Suprapubic skin (tissue), 4 donors: ENCODE measurements around the gene COL15A1. TPM values are rescaled to one million over a fixed set of nuclear protein-coding genes. Genes with fewer than 3 reads are reported as not detected.

Source experiments
- DNase-seq, 2 donors: peaks; one replicate each; pipeline ENCODE4 v3.0.0-alpha.2; 2019; ENCODE audit warnings: low spot score in 2 of 2
- H3K27ac ChIP-seq: fragments of 200-600 bp; sonication (generic); one replicate; pipeline ENCODE4 v1.5.1; 2019
- H3K27me3 ChIP-seq: fragments of 200-600 bp; sonication (generic); one replicate; pipeline ENCODE4 v1.5.1; 2019
- H3K36me3 ChIP-seq: fragments of 200-600 bp; sonication (generic); one replicate; pipeline ENCODE4 v1.5.1; 2019
- H3K4me1 ChIP-seq: fragments of 200-600 bp; sonication (generic); one replicate; pipeline ENCODE4 v1.5.1; 2019
- H3K4me3 ChIP-seq: fragments of 200-600 bp; sonication (generic); one replicate; pipeline ENCODE4 v1.5.1; 2019; ENCODE audit warnings: mild to moderate bottlenecking
- H3K9me3 ChIP-seq: fragments of 200-600 bp; sonication (generic); one replicate; pipeline ENCODE4 v1.5.1; 2019
- EP300 ChIP-seq: sonication (generic); formaldehyde crosslinking; IDR thresholded peaks from one replicate; pipeline ENCODE4 v1.6.1; 2017; ENCODE audit warnings: antibody characterized with exemption
- POLR2A ChIP-seq, 2 donors: fragments of 450-650 bp; IDR thresholded peaks; one replicate each; pipeline ENCODE4 v1.6.1; 2017; ENCODE audit warnings: antibody characterized with exemption in 2 of 2, mild to moderate bottlenecking in 2 of 2, moderate library complexity in 2 of 2
- POLR2AphosphoS5 ChIP-seq, 3 donors: sonication (generic); formaldehyde crosslinking; IDR thresholded peaks; one replicate each; pipeline ENCODE4 v1.6.1; 2017; ENCODE audit warnings: antibody characterized with exemption in 3 of 3
- WGBS: methylation state at CpG from one replicate; pipeline ENCODE4 v1.1.5; 2018; 5-methylcytosine and 5-hydroxymethylcytosine counted together
- total RNA-seq, 4 donors: library from RNA; depleted of rRNA; stranded (reverse); fragments of >200 nt; gene quantifications; one replicate each; pipeline ENCODE4 v1.1.0, GENCODE V29; 2016
- TF ChIP-seq, protein P1 (sequence below), 2 donors: fragments of 200-600 bp in 1 of 2; fragments of 450-650 bp in 1 of 2; sonication (generic) in 1 of 2; IDR thresholded peaks; one replicate each; pipeline ENCODE4 v1.5.1; 2016 to 2019; ENCODE audit warnings: antibody characterized with exemption in 2 of 2, mild to moderate bottlenecking in 1 of 2, moderate library complexity in 1 of 2

COL15A1 gene
- total RNA-seq, 4 donors from 2014 or later: 8.0 to 15.0 (median 9.3) TPM

DNA sequence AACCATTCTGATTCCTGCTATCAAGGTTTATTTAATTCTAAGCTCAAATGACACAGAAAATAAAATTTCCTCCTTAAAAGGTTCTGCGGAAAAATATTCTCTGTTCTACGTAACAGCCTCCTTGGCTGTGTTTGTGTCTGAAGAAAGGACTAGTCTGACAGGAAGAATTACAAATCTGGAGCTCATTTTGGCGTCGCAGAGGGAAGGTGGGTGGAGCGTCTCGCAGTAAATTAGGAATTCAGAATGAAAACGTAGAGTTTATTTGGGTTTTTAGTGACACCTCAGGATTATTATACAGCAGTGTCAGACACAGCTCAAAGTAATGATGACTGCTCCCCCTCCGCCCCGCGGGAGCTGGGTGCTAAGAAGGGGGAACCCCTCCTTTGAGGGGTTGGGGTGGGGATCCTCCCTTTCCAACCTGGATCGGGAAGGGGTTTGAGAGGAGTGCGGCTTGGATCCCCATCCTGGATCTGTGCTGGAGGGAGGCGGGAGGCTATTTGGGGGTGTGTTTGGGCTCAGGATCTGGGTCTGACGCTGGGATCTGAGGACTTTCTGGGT, 160.3 kb downstream of the COL15A1 start:
- H3K9me3 ChIP-seq: no peaks in the 10 kb centered on the region
- H3K27me3 ChIP-seq: no peaks in the 10 kb centered on the region
- 6% methylated on average over 14 of the region's 14 CpGs for WGBS
- H3K27ac ChIP-seq: peak overlapping the region; percentile 93
- TF ChIP-seq EP300: no peak
- peak overlapping the region; percentile 72 for H3K4me3 ChIP-seq
- H3K4me1 ChIP-seq: peaks cover 45% of the 10 kb centered on the region
- peak in 1 of 2 donors; percentile 71 for DNase-seq
- H3K36me3 ChIP-seq: no peaks in the 10 kb centered on the region

DNA sequence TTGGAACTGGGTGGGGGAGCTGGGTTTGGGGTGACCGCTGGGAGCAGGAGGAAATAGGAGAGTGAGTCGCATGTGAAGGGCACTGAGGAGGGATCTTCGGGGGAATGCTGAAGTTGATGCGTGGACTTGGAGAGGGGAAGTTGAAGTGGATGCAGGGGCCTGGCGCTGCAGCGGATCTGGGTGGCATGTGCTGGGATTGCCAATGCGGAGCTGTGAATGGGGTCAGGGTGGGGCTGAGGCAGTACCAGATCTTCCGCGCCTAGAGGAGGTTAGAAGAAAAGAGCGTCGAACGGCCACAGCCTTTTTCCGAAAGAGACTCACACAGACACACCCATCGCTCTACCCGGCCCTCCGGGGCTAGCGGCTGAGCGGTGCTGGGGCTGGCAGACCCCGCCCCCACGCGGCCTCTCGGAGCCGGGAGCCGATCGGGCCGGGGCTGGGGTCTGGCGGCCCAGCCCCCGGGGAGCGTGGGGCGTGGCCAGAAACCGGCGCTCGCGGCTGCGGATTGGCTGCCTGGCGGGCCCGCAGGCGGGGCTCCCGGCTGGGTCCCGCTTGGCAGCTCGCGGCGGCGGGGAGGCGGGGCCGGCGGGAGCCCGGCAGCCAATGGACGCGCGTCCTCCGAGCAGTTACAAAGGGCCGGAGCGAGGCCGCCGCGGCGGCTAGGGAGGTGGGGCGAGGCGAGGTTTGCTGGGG, 160.9 kb downstream of the COL15A1 start, which contains the start of gene TGFBR1:
TGFBR1 (plus strand) TSS at position 655 of the 693 bp plus-strand sequence. CDS start 93 bp downstream, outside the sequence.
- TF ChIP-seq EP300 (no peak), POLR2A (IDR thresholded peaks at IDR 0.05) (peak; percentile 79 to 86)
- TF ChIP-seq, protein P1, sequence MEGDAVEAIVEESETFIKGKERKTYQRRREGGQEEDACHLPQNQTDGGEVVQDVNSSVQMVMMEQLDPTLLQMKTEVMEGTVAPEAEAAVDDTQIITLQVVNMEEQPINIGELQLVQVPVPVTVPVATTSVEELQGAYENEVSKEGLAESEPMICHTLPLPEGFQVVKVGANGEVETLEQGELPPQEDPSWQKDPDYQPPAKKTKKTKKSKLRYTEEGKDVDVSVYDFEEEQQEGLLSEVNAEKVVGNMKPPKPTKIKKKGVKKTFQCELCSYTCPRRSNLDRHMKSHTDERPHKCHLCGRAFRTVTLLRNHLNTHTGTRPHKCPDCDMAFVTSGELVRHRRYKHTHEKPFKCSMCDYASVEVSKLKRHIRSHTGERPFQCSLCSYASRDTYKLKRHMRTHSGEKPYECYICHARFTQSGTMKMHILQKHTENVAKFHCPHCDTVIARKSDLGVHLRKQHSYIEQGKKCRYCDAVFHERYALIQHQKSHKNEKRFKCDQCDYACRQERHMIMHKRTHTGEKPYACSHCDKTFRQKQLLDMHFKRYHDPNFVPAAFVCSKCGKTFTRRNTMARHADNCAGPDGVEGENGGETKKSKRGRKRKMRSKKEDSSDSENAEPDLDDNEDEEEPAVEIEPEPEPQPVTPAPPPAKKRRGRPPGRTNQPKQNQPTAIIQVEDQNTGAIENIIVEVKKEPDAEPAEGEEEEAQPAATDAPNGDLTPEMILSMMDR (IDR thresholded peaks at IDR 0.05): peak in 1 of 2 donors; percentile 17
- Histone ChIP-seq H3K36me3 (no peaks in the 10 kb centered on the region), H3K27me3 (no peaks in the 10 kb centered on the region), H3K27ac (peak within 1 kb of the TSS; percentile 93), H3K4me1 (peaks cover 46% of the 10 kb centered on the region), H3K9me3 (no peaks in the 10 kb centered on the region), H3K4me3 (peak within 1 kb of the TSS; percentile 72)
- WGBS: 0% methylated on average over 33 of the region's 60 CpGs
- DNase-seq: peak; percentile 91 to 93

DNA sequence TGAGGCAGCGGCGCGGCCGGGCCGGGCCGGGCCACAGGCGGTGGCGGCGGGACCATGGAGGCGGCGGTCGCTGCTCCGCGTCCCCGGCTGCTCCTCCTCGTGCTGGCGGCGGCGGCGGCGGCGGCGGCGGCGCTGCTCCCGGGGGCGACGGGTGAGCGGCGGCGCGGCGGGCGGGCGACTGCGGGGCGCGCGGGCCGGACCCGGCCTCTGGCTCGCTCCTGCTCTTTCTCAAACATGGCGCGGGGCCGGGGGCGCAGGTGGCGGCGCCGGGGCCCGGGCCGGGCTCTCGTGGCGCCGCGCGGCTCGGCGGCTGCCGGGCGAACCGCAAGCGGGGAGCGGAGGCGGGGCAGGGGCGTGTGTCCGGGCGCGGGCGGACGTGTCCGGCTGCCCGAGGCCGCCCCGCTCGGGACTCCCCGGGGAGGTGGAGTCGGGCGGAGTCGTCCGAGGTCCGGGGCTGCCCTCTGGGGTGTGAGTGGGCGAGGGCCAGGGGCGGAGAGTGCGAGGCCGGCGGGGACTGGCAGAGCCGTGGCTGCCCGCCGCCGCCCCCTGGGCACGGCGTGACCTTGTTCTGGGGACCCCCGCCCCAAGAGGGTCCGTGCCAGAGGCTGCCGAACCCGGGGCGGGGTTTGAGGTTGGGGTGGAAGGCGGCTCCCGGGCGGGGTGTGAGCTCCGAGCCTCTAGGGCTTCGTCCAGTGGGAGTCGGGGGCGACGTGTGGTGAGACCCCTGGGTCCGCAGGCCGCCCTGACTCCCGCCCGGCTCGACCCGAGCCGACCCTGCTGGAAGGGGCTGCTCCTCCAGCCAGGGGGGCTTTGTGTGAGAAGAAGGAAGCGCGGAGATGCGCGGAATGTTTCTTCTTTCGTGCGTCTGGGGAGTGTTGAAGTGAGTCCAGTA, 161.7 kb downstream of the COL15A1 start:
- Histone ChIP-seq H3K4me1 (peaks cover 49% of the 10 kb centered on the region), H3K36me3 (no peaks in the 10 kb centered on the region), H3K9me3 (no peaks in the 10 kb centered on the region), H3K4me3 (peak overlapping the region; percentile 72), H3K27ac (peak overlapping the region; percentile 93), H3K27me3 (no peaks in the 10 kb centered on the region)
- DNase-seq: peak; percentile 88
- 0% methylated on average over 15 of the region's 118 CpGs for WGBS
- TF ChIP-seq EP300 (no peak), POLR2AphosphoS5 (IDR thresholded peaks at IDR 0.05) (peak in 1 of 3 donors; percentile 4), POLR2A (IDR thresholded peaks at IDR 0.05) (no peak)
- TF ChIP-seq, protein P1 (IDR thresholded peaks at IDR 0.05): no peak

DNA sequence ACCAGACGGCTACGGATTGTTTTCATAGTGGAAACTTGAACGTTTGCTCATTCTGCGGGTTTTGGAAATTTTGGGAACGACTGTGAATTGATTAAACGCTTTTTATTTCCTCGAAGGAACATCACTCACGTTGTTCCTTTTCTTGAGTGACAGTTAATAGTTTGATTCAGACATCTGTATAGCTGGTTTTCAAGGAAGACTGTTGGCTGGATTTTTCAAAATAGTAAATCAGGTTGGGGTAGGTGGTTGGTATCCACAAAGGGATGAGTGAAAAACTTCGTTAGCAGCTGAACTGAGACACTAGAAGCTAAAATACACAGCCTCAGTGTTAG, 162.3 kb downstream of the COL15A1 start:
- H3K27ac ChIP-seq: peak overlapping the region; percentile 93
- DNase-seq: no peak
- under 1% methylated on average over 9 of the region's 9 CpGs for WGBS
- peak overlapping the region; percentile 72 for H3K4me3 ChIP-seq
- no peaks in the 10 kb centered on the region for H3K36me3 ChIP-seq
- H3K27me3 ChIP-seq: no peaks in the 10 kb centered on the region
- TF ChIP-seq EP300: no peak
- TF ChIP-seq POLR2A (IDR thresholded peaks at IDR 0.05): no peak
- TF ChIP-seq POLR2AphosphoS5 (IDR thresholded peaks at IDR 0.05): no peak
- TF ChIP-seq, protein P1 (IDR thresholded peaks at IDR 0.05): no peak
- peaks cover 49% of the 10 kb centered on the region for H3K4me1 ChIP-seq
- H3K9me3 ChIP-seq: no peaks in the 10 kb centered on the region

DNA sequence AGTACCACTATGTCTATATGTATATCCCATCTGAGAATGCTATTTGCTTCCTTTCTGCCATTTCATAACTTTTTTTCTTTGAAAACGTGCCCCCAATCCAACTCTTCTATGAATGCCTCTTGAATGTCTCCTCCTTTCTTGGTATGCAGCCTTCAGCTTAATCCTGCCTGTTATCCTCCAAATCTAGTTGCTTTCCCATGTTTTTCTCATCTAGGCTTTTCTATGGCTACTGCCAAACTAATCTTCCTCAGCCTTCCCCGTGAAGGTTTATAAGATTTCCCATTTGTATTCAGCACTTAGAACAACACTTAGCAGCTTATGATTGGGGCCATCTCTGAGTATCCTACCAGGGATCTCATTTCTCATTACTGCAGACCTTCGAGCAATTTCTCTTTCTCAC, 163.7 kb downstream of the COL15A1 start:
- Histone ChIP-seq H3K36me3 (no peaks in the 10 kb centered on the region), H3K27ac (no peak overlapping the region), H3K4me3 (no peak overlapping the region), H3K9me3 (no peaks in the 10 kb centered on the region), H3K27me3 (no peaks in the 10 kb centered on the region), H3K4me1 (peaks cover 57% of the 10 kb centered on the region)
- no peak for DNase-seq
- 12% methylated on average over 3 of the region's 3 CpGs for WGBS
- no peak for TF ChIP-seq POLR2A (IDR thresholded peaks at IDR 0.05)
- TF ChIP-seq POLR2AphosphoS5 (IDR thresholded peaks at IDR 0.05): no peak

DNA sequence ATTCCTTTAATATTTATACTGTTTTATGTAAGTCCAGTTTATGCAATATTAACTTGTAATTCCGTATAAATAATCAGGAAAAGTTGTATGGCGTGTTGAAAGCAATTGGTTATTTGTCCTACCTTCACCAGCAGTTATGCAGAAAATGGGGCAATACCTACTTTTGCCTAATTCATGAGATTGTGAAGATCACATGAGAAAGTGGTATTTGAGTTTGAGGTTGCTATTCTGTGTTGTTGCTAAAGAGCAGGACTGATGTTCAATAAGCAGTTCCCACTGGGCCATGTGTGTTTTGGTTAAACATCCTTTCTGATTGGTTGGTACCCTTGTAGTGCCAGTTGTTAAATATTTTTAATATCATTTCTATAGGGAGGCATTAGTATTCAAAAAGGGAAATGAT, 164.4 kb downstream of the COL15A1 start:
- no peaks in the 10 kb centered on the region for H3K9me3 ChIP-seq
- H3K27ac ChIP-seq: no peak overlapping the region
- no peak for TF ChIP-seq POLR2A (IDR thresholded peaks at IDR 0.05)
- no peak for TF ChIP-seq POLR2AphosphoS5 (IDR thresholded peaks at IDR 0.05)
- TF ChIP-seq EP300: no peak
- TF ChIP-seq, protein P1 (IDR thresholded peaks at IDR 0.05): no peak
- no peaks in the 10 kb centered on the region for H3K36me3 ChIP-seq
- no peaks in the 10 kb centered on the region for H3K27me3 ChIP-seq
- no peak for DNase-seq
- H3K4me1 ChIP-seq: peaks cover 58% of the 10 kb centered on the region
- no peak overlapping the region for H3K4me3 ChIP-seq
- 95% methylated on average over 2 of the region's 2 CpGs for WGBS
